Effector CD4-positive, alpha-beta T cell (primary cell): ENCODE data around the gene GPR132.
"Not testable (repeated sequence)": the region's sequence is repeated elsewhere in the genome, so short reads cannot be mapped to it uniquely, and the experiment has no call there.

ENCODE experiments used
- DNase-seq: peaks from one replicate; pipeline ENCODE4 v3.0.0-alpha.2; 2020

The GPR132 gene

GRCh38 chr14:105091054-105091516, 25.9 kb upstream of the GPR132 start:
- DNase-seq, result no peak

- peak; percentile 82 for DNase-seq
Observed at GRCh38 chr14:105090493-105091053, 25.3 kb upstream of the GPR132 start.

GRCh38 chr14:105089746-105090492, 24.7 kb upstream of the GPR132 start:
- no peak for DNase-seq

GRCh38 chr14:105088812-105089745, 23.8 kb upstream of the GPR132 start:
- DNase-seq, result no peak

GRCh38 chr14:105087963-105088811, 23.0 kb upstream of the GPR132 start:
- no peak for DNase-seq

GRCh38 chr14:105087308-105087962, 22.2 kb upstream of the GPR132 start:
- no peak for DNase-seq

GRCh38 chr14:105086833-105087307, 21.6 kb upstream of the GPR132 start:
- DNase-seq, result peak; percentile 75

- DNase-seq, result no peak
Observed at GRCh38 chr14:105085766-105086165, 20.5 kb upstream of the GPR132 start.

GRCh38 chr14:105084741-105085571, 19.7 kb upstream of the GPR132 start:
- DNase-seq, result no peak

- no peak for DNase-seq
Observed at GRCh38 chr14:105083926-105084685, 18.9 kb upstream of the GPR132 start.

GRCh38 chr14:105082703-105083102, 17.5 kb upstream of the GPR132 start:
- DNase-seq, result no peak

GRCh38 chr14:105081473-105081872, 16.2 kb upstream of the GPR132 start:
- DNase-seq, result not testable (repeated sequence)

GRCh38 chr14:105080161-105080560, 14.9 kb upstream of the GPR132 start:
- DNase-seq, result no peak

GRCh38 chr14:105078294-105078693, 13.1 kb upstream of the GPR132 start:
- DNase-seq, result no peak

GRCh38 chr14:105077649-105077995, 12.4 kb upstream of the GPR132 start:
- DNase-seq, result no peak

GRCh38 chr14:105076805-105077648, 11.8 kb upstream of the GPR132 start:
- no peak for DNase-seq

- no peak for DNase-seq
Observed at GRCh38 chr14:105076296-105076804, 11.1 kb upstream of the GPR132 start.

GRCh38 chr14:105075379-105076295, 10.4 kb upstream of the GPR132 start:
- DNase-seq, result no peak
